GM19099 (cell line): ENCODE results near the gene CSMD2.

Experiments used
- POLR2A ChIP-seq: IDR thresholded peaks from 3 replicates; pipeline ENCODE4 v1.6.1; 2011; ENCODE audit warnings: low read depth; ENCODE audit not compliant: insufficient read length; ENCODE audit errors: extremely low read depth

The CSMD2 gene

GRCh38 chr1:33623811-33624210 lies 541.2 kb downstream of the CSMD2 start:
- TF ChIP-seq POLR2A: no peak

DNA sequence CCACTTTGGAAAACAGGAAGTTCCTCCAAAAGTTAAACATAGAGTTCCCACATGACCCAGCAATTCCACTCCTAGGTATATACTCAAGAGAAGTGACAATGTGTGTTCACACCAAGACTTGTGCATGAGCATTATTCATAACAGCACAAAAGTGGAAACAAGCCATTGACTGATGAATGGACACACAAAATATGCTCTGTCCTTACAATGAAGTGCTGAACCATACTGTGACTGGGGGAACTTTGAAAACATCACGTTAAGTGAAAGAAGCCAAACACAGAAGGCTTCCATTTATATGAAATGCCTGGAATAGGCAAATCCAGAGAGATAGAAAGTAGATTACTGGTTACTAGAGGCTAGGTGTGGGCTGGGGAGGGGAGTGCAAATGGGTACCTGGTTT lies 542.3 kb downstream of the CSMD2 start:
- TF ChIP-seq POLR2A: no peak

DNA sequence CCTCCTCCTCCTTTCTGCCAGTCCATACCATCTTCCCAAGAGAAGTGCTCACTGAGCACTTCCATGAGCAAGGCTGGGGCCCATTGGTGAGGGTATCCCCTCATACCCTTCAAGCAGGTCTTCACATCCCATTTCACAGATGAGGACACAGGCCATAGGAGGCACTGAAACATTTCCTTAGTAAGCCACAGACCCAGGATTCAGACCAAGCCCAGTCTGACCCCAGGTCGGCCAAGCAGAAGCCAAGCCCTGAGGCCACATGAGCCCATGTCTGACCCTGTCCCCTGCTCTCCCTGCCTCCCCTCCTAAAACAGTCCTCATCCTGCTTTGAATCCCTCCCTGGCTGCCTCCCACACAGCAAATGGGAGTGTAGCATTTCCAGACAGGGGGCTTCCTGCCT lies 546.4 kb downstream of the CSMD2 start:
- TF ChIP-seq POLR2A: no peak

GRCh38 chr1:33617451-33617850 lies 547.6 kb downstream of the CSMD2 start:
- no peak for TF ChIP-seq POLR2A

DNA sequence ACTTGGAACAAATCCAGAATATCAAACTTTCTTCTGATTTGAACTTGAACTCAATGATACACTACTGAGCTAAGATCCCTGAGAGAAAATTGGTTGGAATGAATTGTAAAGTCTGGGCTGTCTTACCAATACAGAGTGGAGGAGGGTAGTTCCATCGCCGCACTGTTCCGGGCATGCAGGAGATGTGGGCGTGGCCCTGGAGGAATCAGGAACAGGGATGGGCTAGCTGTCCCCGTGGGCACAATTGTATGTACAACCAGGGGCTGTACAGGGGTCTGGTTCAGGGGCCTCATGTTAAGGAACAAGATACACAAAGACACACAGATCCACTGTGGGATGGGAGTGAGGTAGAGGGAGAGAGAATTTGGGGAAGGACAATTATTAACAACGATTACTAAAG lies 548.2 kb downstream of the CSMD2 start:
- TF ChIP-seq POLR2A: no peak

DNA sequence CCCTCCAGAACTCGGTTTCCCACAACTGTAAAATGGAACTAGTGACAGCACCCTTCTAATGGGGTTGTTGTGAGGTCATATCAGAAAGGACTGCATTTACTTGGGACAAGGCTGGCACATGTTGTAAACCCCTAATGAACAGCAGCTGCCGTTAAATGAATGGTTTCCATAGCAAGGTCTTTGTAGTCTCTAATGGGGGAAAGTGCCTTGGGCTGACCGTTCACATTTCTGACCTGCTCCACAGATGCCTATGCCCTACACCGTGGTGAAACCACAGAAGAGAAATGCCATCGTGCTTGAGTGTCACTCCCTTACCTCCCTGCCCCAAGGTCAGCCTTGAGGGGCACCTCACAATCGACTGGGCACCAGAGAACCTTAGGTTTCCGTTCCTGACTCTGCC lies 549.5 kb downstream of the CSMD2 start:
- TF ChIP-seq POLR2A: no peak

DNA sequence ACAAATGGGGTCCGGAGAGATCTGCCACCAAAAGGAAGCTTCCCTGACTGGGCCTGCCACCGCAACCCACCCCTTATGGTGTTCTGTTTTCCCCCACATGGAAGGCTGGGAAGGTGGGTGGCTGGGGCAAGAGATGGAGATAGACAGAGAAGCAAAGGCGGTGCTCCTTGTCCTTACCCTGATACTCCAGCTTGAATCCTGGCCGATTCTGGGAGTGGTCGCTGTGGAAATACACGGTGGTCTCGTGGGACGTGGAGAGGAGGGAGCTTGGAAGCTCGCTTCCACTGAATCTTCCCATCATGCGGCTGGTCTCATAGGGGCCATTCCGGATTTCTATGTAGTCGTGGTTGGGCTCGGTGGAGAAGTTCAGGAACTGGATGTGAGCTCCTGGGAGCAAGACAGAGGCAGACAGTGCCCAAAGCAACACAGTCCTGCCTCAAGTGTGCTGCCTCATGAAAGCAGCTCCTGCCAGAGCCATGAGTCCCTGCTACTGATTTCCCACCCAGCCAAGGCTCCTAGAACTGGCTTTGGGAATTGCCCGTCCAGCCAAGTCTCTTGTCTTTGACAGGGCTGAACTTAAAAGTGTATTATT lies 554.1 kb downstream of the CSMD2 start:
- TF ChIP-seq POLR2A: no peak

GRCh38 chr1:33610391-33610790 lies 554.6 kb downstream of the CSMD2 start:
- TF ChIP-seq POLR2A: no peak

DNA sequence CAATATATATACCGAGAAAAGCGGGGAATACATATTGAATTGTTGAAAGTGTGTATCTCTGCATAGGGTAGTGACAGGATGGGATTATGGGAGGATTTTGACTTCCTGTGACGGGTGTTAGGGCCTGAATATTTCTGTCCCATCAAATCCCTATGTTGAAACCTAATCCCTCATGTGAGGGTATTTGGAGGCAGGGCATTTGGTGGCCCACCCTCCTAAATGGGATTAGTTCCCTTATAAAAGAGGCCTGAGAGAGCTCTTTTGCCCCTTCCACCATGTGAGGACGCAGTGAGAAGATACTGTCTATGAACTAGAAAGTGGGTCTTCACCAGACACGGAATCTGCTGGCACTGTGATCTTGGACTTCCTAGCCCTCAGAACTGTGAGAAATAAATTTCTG lies 555.3 kb downstream of the CSMD2 start:
- no peak for TF ChIP-seq POLR2A

- no peak for TF ChIP-seq POLR2A
Observed at GRCh38 chr1:33608825-33609400, 556.1 kb downstream of the CSMD2 start.

GRCh38 chr1:33607444-33608005 lies 557.5 kb downstream of the CSMD2 start:
- no peak for TF ChIP-seq POLR2A

- no peak for TF ChIP-seq POLR2A
Observed at GRCh38 chr1:33606272-33606671, 558.8 kb downstream of the CSMD2 start.

GRCh38 chr1:33602271-33602670 lies 562.8 kb downstream of the CSMD2 start:
- TF ChIP-seq POLR2A: no peak

DNA sequence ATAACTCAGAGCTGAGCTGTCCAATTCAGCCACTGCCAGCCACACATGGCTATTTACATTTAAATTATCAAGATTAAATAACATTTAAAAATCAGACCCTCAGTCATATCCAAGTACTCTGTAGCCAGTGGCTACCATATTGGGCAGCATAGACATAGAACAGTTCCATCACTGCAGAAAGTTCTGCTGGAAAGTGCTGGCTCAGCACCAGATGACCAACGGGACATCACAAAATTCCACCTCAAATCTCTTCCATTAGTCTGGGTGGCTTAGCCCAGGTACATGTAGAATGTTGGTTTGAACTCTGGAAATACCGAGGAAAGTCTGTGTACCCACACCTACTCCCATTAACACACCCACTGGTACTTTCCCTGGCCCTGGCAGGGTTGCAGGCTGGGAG lies 563.3 kb downstream of the CSMD2 start:
- no peak for TF ChIP-seq POLR2A

GRCh38 chr1:33599516-33600115 lies 565.4 kb downstream of the CSMD2 start:
- no peak for TF ChIP-seq POLR2A

- TF ChIP-seq POLR2A: no peak
Observed at GRCh38 chr1:33588726-33589125, 576.3 kb downstream of the CSMD2 start.
